Measurements from ENCODE around the gene SMIM28.

DNA sequence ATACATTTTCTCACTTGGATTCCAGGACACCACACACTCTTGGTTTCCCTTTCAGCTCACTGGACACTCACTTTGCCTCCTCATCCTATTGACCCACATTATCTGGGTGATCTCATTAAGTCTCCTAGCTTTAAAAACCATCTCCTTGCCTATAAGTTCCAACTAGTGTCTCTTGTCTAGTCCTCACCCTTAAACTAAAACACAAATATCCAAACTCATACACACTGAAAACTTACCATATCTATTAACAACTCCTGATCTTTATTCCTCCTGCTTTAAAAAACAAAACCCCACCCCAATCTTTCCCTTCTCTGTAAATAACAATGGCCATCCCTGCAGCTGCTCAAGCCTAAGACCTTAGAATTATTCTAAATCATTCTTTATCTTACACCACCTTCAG is 3.5 kb upstream of the SMIM28 start:
- TF ChIP-seq, protein P1, sequence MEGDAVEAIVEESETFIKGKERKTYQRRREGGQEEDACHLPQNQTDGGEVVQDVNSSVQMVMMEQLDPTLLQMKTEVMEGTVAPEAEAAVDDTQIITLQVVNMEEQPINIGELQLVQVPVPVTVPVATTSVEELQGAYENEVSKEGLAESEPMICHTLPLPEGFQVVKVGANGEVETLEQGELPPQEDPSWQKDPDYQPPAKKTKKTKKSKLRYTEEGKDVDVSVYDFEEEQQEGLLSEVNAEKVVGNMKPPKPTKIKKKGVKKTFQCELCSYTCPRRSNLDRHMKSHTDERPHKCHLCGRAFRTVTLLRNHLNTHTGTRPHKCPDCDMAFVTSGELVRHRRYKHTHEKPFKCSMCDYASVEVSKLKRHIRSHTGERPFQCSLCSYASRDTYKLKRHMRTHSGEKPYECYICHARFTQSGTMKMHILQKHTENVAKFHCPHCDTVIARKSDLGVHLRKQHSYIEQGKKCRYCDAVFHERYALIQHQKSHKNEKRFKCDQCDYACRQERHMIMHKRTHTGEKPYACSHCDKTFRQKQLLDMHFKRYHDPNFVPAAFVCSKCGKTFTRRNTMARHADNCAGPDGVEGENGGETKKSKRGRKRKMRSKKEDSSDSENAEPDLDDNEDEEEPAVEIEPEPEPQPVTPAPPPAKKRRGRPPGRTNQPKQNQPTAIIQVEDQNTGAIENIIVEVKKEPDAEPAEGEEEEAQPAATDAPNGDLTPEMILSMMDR (IDR thresholded peaks at IDR 0.05; ENCODE audit: low read length), result no peak
- TF ChIP-seq EZH2 (IDR thresholded peaks at IDR 0.05; ENCODE audit: borderline replicate concordance, low read length), result no peak
